ENCODE measurements around the gene POGZ. TPM values are rescaled to one million over a fixed set of nuclear protein-coding genes. Genes with fewer than 3 reads are reported as not detected.

Gene POGZ
- total RNA-seq, 1 experiment from 2014 or later: 76.0 TPM

DNA sequence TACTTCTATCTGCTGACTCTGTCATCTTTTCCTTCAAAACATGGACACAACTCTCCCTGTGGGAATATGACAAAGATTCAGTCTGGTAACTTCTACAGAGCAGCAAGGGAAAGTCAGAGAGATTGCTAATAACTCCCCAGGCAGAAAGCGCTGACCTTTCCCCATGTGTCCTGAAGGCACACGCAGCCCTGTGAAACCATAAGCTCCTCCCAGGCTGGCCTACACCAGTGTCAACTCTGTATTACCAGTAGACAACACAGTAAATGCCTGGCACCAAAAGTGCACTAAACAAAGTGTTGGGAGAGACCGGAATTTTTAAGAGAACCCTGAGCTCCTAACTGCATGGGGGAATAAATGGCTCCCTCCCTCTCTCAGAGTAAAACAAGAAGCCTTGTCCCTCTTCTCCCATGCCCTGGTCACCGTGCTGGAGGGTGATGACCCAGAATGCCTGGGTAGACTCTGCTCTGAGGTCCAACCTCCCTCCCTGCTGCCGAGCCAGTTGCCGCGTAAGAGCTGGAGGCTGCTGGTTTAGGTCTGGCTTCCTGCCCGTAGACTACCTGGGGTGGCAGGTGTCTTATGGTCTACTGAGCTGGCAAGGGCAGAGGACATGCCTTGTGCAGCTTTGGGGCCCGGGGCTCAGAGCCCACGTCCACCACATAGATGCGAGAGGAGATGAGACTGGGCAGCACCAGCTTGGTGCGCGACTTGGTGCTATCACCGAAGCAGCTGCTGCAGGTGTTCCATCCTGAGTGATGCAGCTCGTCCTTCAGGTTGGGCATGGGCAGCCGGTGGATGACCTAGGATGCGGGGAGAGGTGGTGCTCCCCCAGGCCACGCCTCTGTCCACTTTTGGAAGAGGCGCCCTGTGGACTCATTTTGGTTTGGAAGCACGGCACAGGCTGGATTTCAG, 90.6 kb downstream of the POGZ start:
- no TSS peak for BruUV-seq (replicated peaks)
- DNase-seq (ENCODE audit: low read depth, low spot score) (no peak), ATAC-seq (no peak)
- in situ Hi-C loops (cut with HindIII; ENCODE audit: low pct_unique_long_range_greater_than_20kb, low sequenced_read_pairs) (no loop called here), intact Hi-C loops (cut with micrococcal nuclease; ENCODE audit: unreplicated experiment) (no loop called here)
- no peak overlapping the region for H3K4me3 ChIP-seq (ENCODE audit: low read depth in 2 of 2, low read length in 2 of 2)
- H3K27me3 ChIP-seq (ENCODE audit: control insufficient read depth, insufficient read depth, low read length): no peaks in the 10 kb centered on the region
- peaks cover 9% of the 10 kb centered on the region for H3K4me1 ChIP-seq (ENCODE audit: control insufficient read depth, insufficient read depth, low read length)
- TF ChIP-seq, protein P1, sequence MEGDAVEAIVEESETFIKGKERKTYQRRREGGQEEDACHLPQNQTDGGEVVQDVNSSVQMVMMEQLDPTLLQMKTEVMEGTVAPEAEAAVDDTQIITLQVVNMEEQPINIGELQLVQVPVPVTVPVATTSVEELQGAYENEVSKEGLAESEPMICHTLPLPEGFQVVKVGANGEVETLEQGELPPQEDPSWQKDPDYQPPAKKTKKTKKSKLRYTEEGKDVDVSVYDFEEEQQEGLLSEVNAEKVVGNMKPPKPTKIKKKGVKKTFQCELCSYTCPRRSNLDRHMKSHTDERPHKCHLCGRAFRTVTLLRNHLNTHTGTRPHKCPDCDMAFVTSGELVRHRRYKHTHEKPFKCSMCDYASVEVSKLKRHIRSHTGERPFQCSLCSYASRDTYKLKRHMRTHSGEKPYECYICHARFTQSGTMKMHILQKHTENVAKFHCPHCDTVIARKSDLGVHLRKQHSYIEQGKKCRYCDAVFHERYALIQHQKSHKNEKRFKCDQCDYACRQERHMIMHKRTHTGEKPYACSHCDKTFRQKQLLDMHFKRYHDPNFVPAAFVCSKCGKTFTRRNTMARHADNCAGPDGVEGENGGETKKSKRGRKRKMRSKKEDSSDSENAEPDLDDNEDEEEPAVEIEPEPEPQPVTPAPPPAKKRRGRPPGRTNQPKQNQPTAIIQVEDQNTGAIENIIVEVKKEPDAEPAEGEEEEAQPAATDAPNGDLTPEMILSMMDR (IDR thresholded peaks at IDR 0.05): no peak
- TF ChIP-seq POLR2AphosphoS5 (IDR thresholded peaks at IDR 0.05; ENCODE audit: low read depth, low read length) (no peak), SIN3A (IDR thresholded peaks at IDR 0.05; ENCODE audit: borderline replicate concordance, insufficient read depth, low read depth, low read length) (no peak), TCF7L2 (IDR thresholded peaks at IDR 0.05; ENCODE audit: low read depth, low read length) (no peak)
- TF ChIP-seq, protein P2, sequence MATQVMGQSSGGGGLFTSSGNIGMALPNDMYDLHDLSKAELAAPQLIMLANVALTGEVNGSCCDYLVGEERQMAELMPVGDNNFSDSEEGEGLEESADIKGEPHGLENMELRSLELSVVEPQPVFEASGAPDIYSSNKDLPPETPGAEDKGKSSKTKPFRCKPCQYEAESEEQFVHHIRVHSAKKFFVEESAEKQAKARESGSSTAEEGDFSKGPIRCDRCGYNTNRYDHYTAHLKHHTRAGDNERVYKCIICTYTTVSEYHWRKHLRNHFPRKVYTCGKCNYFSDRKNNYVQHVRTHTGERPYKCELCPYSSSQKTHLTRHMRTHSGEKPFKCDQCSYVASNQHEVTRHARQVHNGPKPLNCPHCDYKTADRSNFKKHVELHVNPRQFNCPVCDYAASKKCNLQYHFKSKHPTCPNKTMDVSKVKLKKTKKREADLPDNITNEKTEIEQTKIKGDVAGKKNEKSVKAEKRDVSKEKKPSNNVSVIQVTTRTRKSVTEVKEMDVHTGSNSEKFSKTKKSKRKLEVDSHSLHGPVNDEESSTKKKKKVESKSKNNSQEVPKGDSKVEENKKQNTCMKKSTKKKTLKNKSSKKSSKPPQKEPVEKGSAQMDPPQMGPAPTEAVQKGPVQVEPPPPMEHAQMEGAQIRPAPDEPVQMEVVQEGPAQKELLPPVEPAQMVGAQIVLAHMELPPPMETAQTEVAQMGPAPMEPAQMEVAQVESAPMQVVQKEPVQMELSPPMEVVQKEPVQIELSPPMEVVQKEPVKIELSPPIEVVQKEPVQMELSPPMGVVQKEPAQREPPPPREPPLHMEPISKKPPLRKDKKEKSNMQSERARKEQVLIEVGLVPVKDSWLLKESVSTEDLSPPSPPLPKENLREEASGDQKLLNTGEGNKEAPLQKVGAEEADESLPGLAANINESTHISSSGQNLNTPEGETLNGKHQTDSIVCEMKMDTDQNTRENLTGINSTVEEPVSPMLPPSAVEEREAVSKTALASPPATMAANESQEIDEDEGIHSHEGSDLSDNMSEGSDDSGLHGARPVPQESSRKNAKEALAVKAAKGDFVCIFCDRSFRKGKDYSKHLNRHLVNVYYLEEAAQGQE (IDR thresholded peaks at IDR 0.05; ENCODE audit: insufficient read depth in 1 of 2, low read depth in 2 of 2, low read length in 1 of 2): no peak
- CTCF ChIA-PET: interaction anchor here (0.5 kb wide), 1 partner anchor 16 kb away, joined by 9 read pairs; no protein-coding TSS in a partner anchor
- H3K36me3 ChIP-seq (ENCODE audit: control insufficient read depth, insufficient read depth, low read length): no peaks in the 10 kb centered on the region
- no peaks in the 10 kb centered on the region for H3K9me3 ChIP-seq (ENCODE audit: control insufficient read depth, insufficient read depth, low read depth, low read length)
- H3K27ac ChIP-seq (ENCODE audit: low read length): no peak overlapping the region
- POLR2A ChIA-PET: no interaction called here

DNA sequence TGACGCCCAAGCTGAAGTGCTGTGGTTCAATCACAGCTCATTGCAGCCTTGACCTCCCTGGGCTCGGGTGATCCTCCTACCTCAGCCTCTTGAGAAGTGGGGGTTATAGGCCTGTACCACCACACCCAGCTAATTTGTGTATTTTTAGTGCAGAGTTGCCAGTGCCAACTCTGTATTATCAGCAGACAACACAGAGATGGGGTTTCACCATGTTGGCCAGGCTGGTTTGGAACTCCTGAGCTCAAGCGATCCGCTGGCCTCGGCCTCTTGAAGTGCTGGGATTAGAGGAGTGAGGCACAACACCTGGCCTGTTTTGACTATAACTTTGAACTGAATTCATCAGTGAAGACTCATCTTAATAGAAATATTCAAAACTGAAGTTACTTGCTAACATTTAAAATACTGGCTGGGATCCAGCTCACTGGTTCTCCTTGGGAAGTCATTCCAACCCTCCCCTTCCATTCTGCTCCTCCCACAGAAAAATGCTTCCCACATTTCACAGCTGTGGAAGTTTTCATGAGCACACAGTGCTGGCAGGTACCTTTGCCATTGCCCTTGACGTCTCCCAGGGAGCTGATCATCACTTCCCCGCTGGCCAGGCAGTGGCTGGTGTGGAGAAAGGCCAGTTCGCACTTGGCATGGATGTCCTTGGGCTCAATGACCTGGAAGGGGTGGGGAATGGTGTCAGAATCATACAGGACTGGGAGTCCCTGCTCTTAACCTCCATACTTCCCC, 91.5 kb downstream of the POGZ start:
- Histone ChIP-seq H3K36me3 (ENCODE audit: control insufficient read depth, insufficient read depth, low read length) (no peaks in the 10 kb centered on the region), H3K4me1 (ENCODE audit: control insufficient read depth, insufficient read depth, low read length) (peaks cover 9% of the 10 kb centered on the region), H3K9me3 (ENCODE audit: control insufficient read depth, insufficient read depth, low read depth, low read length) (no peaks in the 10 kb centered on the region), H3K27ac (ENCODE audit: low read length) (no peak overlapping the region), H3K27me3 (ENCODE audit: control insufficient read depth, insufficient read depth, low read length) (no peaks in the 10 kb centered on the region), H3K4me3 (ENCODE audit: low read depth in 2 of 2, low read length in 2 of 2) (no peak overlapping the region)
- TF ChIP-seq, protein P2 (IDR thresholded peaks at IDR 0.05; ENCODE audit: insufficient read depth in 1 of 2, low read depth in 2 of 2, low read length in 1 of 2): no peak
- no peak for TF ChIP-seq SIN3A (IDR thresholded peaks at IDR 0.05; ENCODE audit: borderline replicate concordance, insufficient read depth, low read depth, low read length)
- BruUV-seq (replicated peaks): no TSS peak
- ChIA-PET POLR2A (interaction anchor here (0.6 kb wide), 1 partner anchor 274 kb away, joined by 4 read pairs; no protein-coding TSS in a partner anchor), CTCF (no interaction called here)
- ATAC-seq (no peak), DNase-seq (ENCODE audit: low read depth, low spot score) (no peak)
- intact Hi-C loops (cut with micrococcal nuclease; ENCODE audit: unreplicated experiment): no loop called here
- in situ Hi-C loops (cut with HindIII; ENCODE audit: low pct_unique_long_range_greater_than_20kb, low sequenced_read_pairs): no loop called here
